ENCODE results near the gene GTF2E1.

The GTF2E1 gene

DNA sequence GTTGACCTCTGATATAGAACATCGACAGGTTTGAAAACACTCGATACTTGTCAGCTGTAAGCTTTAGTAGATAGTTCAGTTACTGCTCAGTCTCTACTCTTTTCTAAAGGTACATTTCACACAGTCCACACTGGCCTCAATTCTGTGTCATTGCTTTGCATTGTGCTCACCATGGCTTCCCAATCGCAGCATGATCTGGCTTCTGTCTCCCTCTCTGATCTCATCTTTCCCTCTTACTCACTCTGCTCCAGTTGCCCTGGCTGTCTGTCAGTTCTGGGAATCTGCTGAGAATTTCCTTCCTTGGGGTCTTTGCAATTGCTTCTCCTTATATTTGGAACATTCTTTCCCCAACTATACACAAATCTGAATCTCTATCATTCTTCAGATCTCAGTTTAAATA lies 80.6 kb downstream of the GTF2E1 start:
- Mint-ChIP-seq H3K4me3 (no peak overlapping the region), H3K9me3 (no peaks in the 10 kb centered on the region), H3K27me3 (peaks cover 44% of the 10 kb centered on the region), H3K36me3 (ENCODE audit: insufficient read depth) (no peaks in the 10 kb centered on the region), H3K27ac (ENCODE audit: low read depth) (no peak overlapping the region), H3K4me1 (no peaks in the 10 kb centered on the region)
- no peak for ATAC-seq (replicated peaks; ENCODE audit: extremely low read depth, poor library complexity, severe bottlenecking)
- DNase-seq (ENCODE audit: low spot score in 2 of 2), result no peak

DNA sequence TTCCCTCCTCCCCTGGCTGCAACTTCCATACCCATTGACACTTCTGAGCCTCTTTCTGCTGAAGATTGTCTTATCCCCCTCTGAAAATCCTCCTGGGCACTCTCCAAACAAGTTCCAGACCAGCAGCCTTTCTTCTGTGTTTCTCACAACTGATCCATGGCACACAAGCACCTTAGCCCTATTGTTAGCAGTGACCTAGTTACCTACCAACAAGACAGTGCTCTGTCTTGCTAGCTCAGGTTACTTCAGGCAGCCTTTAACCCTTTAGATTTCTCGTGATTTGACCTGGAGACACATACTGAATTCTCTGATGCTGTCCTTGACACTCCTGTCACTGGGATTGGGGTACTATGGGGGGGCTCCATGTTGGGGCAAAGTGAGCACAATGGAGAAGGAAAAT lies 82.1 kb downstream of the GTF2E1 start:
- DNase-seq (ENCODE audit: low spot score in 2 of 2) (no peak), ATAC-seq (replicated peaks; ENCODE audit: extremely low read depth, poor library complexity, severe bottlenecking) (no peak)
- Mint-ChIP-seq H3K27ac (ENCODE audit: low read depth) (no peak overlapping the region), H3K4me3 (no peak overlapping the region), H3K27me3 (peaks cover 31% of the 10 kb centered on the region), H3K9me3 (no peaks in the 10 kb centered on the region), H3K36me3 (ENCODE audit: insufficient read depth) (no peaks in the 10 kb centered on the region), H3K4me1 (no peaks in the 10 kb centered on the region)

GRCh38 chr3:120828796-120829195 lies 86.3 kb downstream of the GTF2E1 start:
- Mint-ChIP-seq H3K27me3 (peaks cover 34% of the 10 kb centered on the region), H3K9me3 (no peaks in the 10 kb centered on the region), H3K27ac (ENCODE audit: low read depth) (no peak overlapping the region), H3K4me3 (no peak overlapping the region), H3K36me3 (ENCODE audit: insufficient read depth) (no peaks in the 10 kb centered on the region), H3K4me1 (no peaks in the 10 kb centered on the region)
- ATAC-seq (replicated peaks; ENCODE audit: extremely low read depth, poor library complexity, severe bottlenecking), result no peak
- DNase-seq (ENCODE audit: low spot score in 2 of 2), result no peak

DNA sequence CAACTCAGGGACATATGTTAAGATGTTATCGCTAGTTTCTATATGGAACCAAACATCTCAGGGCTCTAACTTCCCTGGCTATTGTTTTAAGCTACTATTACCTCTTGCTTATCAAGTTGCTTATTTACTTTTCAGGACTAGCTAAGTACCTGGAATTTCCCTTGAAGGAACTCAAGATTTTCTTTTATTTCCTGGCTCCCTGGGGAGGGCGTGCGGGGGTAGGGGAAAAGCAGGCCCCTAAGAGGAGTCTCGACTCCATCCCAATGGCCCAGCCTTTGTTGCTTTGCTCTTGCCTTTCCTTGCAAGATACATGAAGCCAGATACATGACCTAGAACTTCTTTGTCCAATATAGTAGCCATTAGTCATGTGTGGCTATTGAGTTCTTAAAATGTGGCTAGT lies 88.5 kb downstream of the GTF2E1 start:
- ATAC-seq (replicated peaks; ENCODE audit: extremely low read depth, poor library complexity, severe bottlenecking), result no peak
- Mint-ChIP-seq H3K27me3 (peaks cover 19% of the 10 kb centered on the region), H3K27ac (ENCODE audit: low read depth) (no peak overlapping the region), H3K9me3 (no peaks in the 10 kb centered on the region), H3K4me3 (no peak overlapping the region), H3K36me3 (ENCODE audit: insufficient read depth) (no peaks in the 10 kb centered on the region), H3K4me1 (no peaks in the 10 kb centered on the region)
- DNase-seq (ENCODE audit: low spot score in 2 of 2), result no peak
